PFSK-1 (cell line): ENCODE data around the gene HMCES.

ENCODE experiments used
- FOXP2 ChIP-seq: optimal IDR thresholded peaks from 2 replicates; pipeline ENCODE3; 2011; ENCODE audit warnings: borderline replicate concordance, control low read depth, inconsistent platforms; ENCODE audit not compliant: insufficient read depth; ENCODE audit errors: extremely low read length, extremely low read depth
- POLR2AphosphoS5 ChIP-seq: IDR thresholded peaks from 2 replicates; pipeline ENCODE4 v1.6.1; 2012; ENCODE audit warnings: low read depth, mild to moderate bottlenecking, control low read depth, low read length, moderate library complexity
- REST ChIP-seq, 2 experiments: IDR thresholded peaks; 2 replicates each; pipeline versions ENCODE4 v1.6.1 to v1.8.0; 2011 to 2012; ENCODE audit warnings: low read depth in 2 of 2, low read length in 2 of 2, control low read depth in 1 of 2, inconsistent platforms in 1 of 2, mild to moderate bottlenecking in 1 of 2, moderate library complexity in 1 of 2; ENCODE audit not compliant: insufficient read depth in 1 of 2
- SIN3A ChIP-seq: IDR thresholded peaks from 2 replicates; pipeline ENCODE4 v1.6.1; 2012; ENCODE audit warnings: mild to moderate bottlenecking, low read length, moderate library complexity, borderline replicate concordance; ENCODE audit not compliant: insufficient read depth
- TAF1 ChIP-seq: IDR thresholded peaks from 2 replicates; pipeline ENCODE4 v1.6.1; 2012; ENCODE audit warnings: low read length, control low read depth, borderline replicate concordance; ENCODE audit not compliant: insufficient read depth

HMCES gene

GRCh38 chr3:129304962-129305222, 26.2 kb downstream of the HMCES start:
- TF ChIP-seq TAF1 (no peak), POLR2AphosphoS5 (no peak), REST (IDR thresholded peaks at IDR 0.05; ENCODE audit: insufficient read depth in 1 of 2, low read depth in 2 of 2, low read length in 2 of 2) (no peak), SIN3A (no peak), FOXP2 (no peak)

GRCh38 chr3:129305592-129306091, 27.0 kb downstream of the HMCES start:
- no peak for TF ChIP-seq FOXP2
- TF ChIP-seq SIN3A, result no peak
- TF ChIP-seq TAF1, result no peak
- no peak for TF ChIP-seq POLR2AphosphoS5
- TF ChIP-seq REST (IDR thresholded peaks at IDR 0.05; ENCODE audit: insufficient read depth in 1 of 2, low read depth in 2 of 2, low read length in 2 of 2), result no peak

GRCh38 chr3:129308636-129309035, 30.0 kb downstream of the HMCES start:
- TF ChIP-seq REST (IDR thresholded peaks at IDR 0.05; ENCODE audit: insufficient read depth in 1 of 2, low read depth in 2 of 2, low read length in 2 of 2) (no peak), POLR2AphosphoS5 (no peak), FOXP2 (no peak), SIN3A (no peak), TAF1 (no peak)

- TF ChIP-seq POLR2AphosphoS5 (no peak), FOXP2 (no peak), REST (IDR thresholded peaks at IDR 0.05; ENCODE audit: insufficient read depth in 1 of 2, low read depth in 2 of 2, low read length in 2 of 2) (no peak), SIN3A (no peak), TAF1 (no peak)
Measured at GRCh38 chr3:129310111-129311011, 31.7 kb downstream of the HMCES start.
